Activated T-helper 17 cell treated with anti-CD3 and anti-CD28 coated beads, Interleukin-2, amount 50 U/mL, for 72 hours (primary cell): Measurements from ENCODE around the gene CHRM5. TPM values are rescaled to one million over a fixed set of nuclear protein-coding genes. Genes with fewer than 3 reads are reported as not detected.
"Not testable (repeated sequence)": the region's sequence is repeated elsewhere in the genome, so short reads cannot be mapped to it uniquely, and the experiment has no call there.

ENCODE experiments used
- ATAC-seq: fragments of 150-1000 bp; cut with Tn5 transposase; replicated peaks from 2 replicates; pipeline ENCODE4 v1.10.0; 2021; ENCODE audit warnings: mild to moderate bottlenecking, moderate library complexity
- H3K27ac Mint-ChIP-seq: one replicate; pipeline ENCODE4 v1.8.0; 2022; ENCODE audit warnings: mixed read lengths
- H3K27me3 Mint-ChIP-seq: one replicate; pipeline ENCODE4 v1.8.0; 2022; ENCODE audit warnings: mixed read lengths
- H3K36me3 Mint-ChIP-seq: one replicate; pipeline ENCODE4 v1.8.0; 2022; ENCODE audit warnings: low read depth, mild to moderate bottlenecking, mixed read lengths
- H3K4me1 Mint-ChIP-seq: one replicate; pipeline ENCODE4 v1.8.0; 2022; ENCODE audit warnings: mixed read lengths
- H3K4me3 Mint-ChIP-seq: one replicate; pipeline ENCODE4 v1.8.0; 2022; ENCODE audit warnings: mild to moderate bottlenecking, mixed read lengths
- H3K9me3 Mint-ChIP-seq: one replicate; pipeline ENCODE4 v1.8.0; 2022; ENCODE audit warnings: mixed read lengths
- total RNA-seq, 2 donors: library from RNA; stranded (reverse); gene quantifications; one replicate each; pipeline ENCODE4 v1.2.3, GENCODE V29; 2022

Gene CHRM5
- total RNA-seq, 2 donors from 2014 or later, result not detected

DNA sequence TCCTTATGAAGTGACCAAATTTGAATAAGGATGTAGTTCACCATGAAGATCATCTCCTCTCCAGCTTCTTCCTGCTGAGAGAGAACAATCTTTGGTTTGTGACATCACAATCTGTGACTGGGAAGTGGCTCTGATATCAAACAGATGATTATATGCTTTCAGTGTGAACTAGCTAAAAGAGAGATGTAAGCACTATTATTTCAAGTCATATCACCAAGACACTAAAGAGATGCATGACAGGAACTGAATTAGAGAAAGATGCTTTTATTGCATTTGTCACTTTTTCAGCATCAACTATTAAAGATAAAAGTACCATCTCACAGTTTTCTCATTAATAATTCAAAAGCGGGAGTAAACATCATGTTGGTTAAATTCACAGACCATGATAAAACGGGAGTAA, 3.5 kb downstream of the CHRM5 start:
- Mint-ChIP-seq H3K4me1 (no peaks in the 10 kb centered on the region), H3K27me3 (no peaks in the 10 kb centered on the region), H3K36me3 (no peaks in the 10 kb centered on the region), H3K27ac (no peak overlapping the region), H3K9me3 (no peaks in the 10 kb centered on the region), H3K4me3 (no peak overlapping the region)
- ATAC-seq, result no peak

DNA sequence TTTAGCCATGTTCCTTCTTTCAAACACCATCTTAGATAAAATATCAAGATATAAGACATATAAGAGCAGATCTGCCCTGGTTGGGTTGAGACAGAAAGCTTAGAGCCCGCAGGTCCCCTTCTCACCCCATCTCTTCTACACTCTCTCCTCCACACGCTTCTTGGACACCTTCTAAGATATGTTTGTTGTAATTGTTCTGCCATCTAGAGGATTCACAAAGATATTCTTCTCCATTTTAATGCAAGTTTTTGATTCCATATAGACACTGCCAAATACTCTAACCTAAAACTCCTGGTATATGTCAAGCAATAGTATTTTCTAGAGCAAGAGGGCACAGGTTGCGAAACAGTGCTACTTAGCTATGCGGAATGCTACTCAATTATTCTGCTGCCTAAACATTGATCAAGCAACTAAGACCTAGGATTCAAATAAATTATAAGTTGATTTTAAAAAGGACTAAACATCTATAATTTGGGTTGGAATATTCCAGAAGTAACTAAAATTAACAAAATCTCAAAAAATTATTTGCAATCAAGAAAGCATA, 6.8 kb downstream of the CHRM5 start:
- Mint-ChIP-seq H3K27me3 (no peaks in the 10 kb centered on the region), H3K9me3 (no peaks in the 10 kb centered on the region), H3K36me3 (no peaks in the 10 kb centered on the region), H3K4me3 (no peak overlapping the region), H3K27ac (no peak overlapping the region), H3K4me1 (no peaks in the 10 kb centered on the region)
- ATAC-seq, result no peak

DNA sequence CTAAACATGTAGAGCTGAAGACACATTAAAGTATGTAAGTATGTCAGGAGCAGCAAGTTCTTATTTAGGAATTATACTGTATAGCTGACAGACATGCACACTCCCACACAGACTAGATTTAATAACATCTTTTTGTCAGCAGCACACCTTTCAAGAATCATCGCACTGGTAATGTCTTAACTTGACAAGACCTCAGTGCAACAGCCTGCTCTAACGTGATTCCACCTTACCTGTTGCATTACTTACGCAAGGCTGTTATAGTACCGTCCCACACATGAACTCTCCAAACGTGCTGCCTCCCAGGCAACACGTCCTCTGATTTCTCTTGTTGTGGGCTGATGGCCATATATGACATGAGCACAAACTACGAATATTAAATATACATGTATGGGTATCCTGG, 11.9 kb downstream of the CHRM5 start:
- no peaks in the 10 kb centered on the region for H3K27me3 Mint-ChIP-seq
- no peak overlapping the region for H3K4me3 Mint-ChIP-seq
- ATAC-seq, result no peak
- H3K36me3 Mint-ChIP-seq, result no peaks in the 10 kb centered on the region
- H3K4me1 Mint-ChIP-seq, result no peaks in the 10 kb centered on the region
- H3K9me3 Mint-ChIP-seq, result no peaks in the 10 kb centered on the region
- H3K27ac Mint-ChIP-seq, result no peak overlapping the region

DNA sequence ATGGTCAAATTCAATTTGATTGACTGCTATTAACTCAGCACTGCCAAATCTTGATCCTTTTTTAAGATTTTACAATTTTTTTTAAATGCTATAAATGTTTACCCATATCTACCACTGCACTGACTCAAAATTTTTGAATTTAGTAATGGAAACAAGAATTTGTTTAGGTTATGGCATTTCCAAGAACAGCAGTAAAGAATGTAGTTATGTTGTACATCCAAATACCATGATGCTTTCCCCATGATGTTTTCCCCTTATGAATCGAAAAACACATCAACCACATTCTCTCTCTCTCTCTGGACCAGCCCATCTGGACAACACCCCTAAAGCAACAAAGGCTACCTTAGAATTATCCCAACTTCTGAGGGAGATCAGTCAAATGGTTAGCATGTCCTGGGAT, 14.2 kb downstream of the CHRM5 start:
- no peak overlapping the region for H3K27ac Mint-ChIP-seq
- no peak for ATAC-seq
- H3K36me3 Mint-ChIP-seq, result no peaks in the 10 kb centered on the region
- no peak overlapping the region for H3K4me3 Mint-ChIP-seq
- no peaks in the 10 kb centered on the region for H3K27me3 Mint-ChIP-seq
- no peaks in the 10 kb centered on the region for H3K4me1 Mint-ChIP-seq
- no peaks in the 10 kb centered on the region for H3K9me3 Mint-ChIP-seq

DNA sequence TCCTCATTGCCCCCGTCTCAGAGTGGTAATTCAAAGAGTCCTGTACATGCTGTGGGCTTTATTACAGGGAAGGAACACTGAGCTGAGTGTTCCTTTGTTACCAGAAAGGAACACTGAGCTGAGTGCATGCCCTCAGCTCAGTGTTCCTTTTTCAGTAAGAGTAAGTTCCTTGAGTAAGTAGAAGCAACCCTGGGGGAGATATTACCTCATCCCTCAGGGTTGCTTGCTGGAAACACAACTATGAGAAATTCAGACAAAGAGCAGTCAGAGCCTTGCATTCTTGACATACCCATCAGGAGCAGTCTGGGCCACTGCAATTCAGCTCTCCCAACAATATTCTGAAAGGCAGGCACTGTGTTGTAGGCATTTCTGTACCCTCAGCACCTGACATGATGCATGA, 17.0 kb downstream of the CHRM5 start:
- no peaks in the 10 kb centered on the region for H3K36me3 Mint-ChIP-seq
- no peaks in the 10 kb centered on the region for H3K4me1 Mint-ChIP-seq
- no peak overlapping the region for H3K27ac Mint-ChIP-seq
- no peak overlapping the region for H3K4me3 Mint-ChIP-seq
- no peak for ATAC-seq
- no peaks in the 10 kb centered on the region for H3K27me3 Mint-ChIP-seq
- no peaks in the 10 kb centered on the region for H3K9me3 Mint-ChIP-seq

DNA sequence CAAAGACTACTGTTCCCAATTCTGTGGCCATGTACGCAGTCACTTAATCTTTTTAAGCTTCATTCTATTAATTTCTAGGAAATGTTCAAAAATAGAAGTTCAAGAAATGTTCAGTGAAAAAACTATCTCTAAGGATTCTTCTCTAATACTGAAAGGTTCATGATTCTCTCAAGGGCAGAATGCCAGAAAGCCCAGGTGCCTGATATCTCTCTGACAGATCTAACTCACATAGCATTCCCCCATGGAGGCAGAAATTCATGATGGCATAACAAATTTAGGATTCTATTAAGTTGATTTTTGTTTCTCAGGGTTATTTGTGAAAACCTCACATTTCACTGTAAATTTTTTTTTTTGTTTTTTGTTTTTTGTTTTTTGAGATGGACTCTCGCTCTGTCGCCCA, 17.5 kb downstream of the CHRM5 start:
- H3K36me3 Mint-ChIP-seq, result no peaks in the 10 kb centered on the region

DNA sequence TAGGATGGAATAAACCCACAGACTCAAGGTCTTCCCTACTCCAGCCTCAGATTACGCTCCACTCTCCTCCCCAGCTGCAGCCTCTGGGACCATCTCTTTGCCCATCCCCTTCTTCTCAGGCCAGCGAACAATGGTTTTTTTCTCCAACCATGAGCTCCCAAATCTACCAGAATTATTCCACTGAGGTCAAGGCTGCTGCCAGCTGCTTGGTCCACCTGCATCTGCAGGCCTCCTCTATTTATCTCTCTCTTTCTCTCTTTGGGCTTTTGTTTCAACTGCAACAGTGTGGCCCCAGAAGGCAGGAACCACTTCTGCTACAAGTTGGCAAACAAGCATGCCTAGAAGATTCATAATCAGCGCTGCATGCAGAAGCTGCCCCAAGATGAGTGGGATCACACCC, 19.1 kb downstream of the CHRM5 start:
- Mint-ChIP-seq H3K27ac (no peak overlapping the region), H3K4me3 (no peak overlapping the region), H3K36me3 (no peaks in the 10 kb centered on the region), H3K4me1 (no peaks in the 10 kb centered on the region), H3K27me3 (no peaks in the 10 kb centered on the region), H3K9me3 (no peaks in the 10 kb centered on the region)
- ATAC-seq, result no peak

More for the DNA sequence above, 17.5 kb downstream of the CHRM5 start:
- no peaks in the 10 kb centered on the region for H3K27me3 Mint-ChIP-seq
- ATAC-seq, result no peak
- H3K9me3 Mint-ChIP-seq, result no peaks in the 10 kb centered on the region
- no peak overlapping the region for H3K27ac Mint-ChIP-seq
- no peak overlapping the region for H3K4me3 Mint-ChIP-seq
- H3K4me1 Mint-ChIP-seq, result no peaks in the 10 kb centered on the region

DNA sequence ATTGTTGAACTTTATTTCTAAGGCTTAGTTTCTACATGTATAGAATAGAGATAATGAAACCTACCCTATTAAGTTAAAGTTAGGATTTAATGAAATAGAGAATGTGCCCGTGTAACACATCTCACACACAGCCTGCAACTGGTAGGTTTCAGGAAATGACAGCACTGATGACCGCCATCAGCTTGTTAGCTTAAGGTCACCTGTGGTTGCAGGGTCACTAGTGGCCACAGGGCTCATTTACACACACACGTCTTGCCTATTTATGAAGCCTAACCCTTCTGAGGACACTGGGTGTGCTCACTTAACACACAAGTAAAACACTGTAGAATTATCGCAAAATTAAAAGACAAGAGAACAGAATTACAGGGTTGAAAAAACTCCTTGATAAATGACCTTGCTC, 20.1 kb downstream of the CHRM5 start:
- Mint-ChIP-seq H3K4me3 (no peak overlapping the region), H3K36me3 (no peaks in the 10 kb centered on the region), H3K4me1 (no peaks in the 10 kb centered on the region), H3K27me3 (no peaks in the 10 kb centered on the region), H3K27ac (no peak overlapping the region), H3K9me3 (no peaks in the 10 kb centered on the region)
- no peak for ATAC-seq

DNA sequence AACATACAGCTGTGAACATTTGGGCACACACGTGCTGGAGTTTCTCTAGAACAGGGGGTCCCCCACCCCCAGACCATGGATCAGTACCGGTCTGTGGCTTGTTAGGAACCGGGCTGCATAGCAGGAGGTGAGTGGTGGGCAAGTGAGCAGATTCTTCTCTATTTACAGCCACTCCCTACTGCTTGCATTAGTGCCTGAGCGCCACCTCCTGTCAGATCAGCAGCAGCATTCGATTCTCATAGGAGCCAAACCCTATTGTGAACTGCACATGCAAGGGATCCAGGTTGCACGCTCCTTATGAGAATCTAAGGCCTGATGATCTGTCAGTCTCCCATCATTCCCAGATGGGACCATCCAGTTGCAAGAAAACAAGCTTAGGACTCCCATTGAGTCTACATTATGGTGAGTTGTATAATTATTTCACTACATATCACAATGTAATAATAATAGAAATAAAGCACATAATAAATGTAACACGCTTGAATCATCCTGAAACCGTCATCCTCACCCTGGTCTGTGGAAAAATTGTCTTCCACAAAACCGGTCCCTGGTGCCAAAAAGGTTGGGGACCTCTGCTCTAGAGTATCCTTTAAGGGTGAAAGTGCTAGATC, 25.8 kb downstream of the CHRM5 start:
- Mint-ChIP-seq H3K27ac (no peak overlapping the region), H3K9me3 (no peaks in the 10 kb centered on the region), H3K36me3 (no peaks in the 10 kb centered on the region), H3K4me3 (no peak overlapping the region), H3K4me1 (no peaks in the 10 kb centered on the region), H3K27me3 (no peaks in the 10 kb centered on the region)
- no peak for ATAC-seq

DNA sequence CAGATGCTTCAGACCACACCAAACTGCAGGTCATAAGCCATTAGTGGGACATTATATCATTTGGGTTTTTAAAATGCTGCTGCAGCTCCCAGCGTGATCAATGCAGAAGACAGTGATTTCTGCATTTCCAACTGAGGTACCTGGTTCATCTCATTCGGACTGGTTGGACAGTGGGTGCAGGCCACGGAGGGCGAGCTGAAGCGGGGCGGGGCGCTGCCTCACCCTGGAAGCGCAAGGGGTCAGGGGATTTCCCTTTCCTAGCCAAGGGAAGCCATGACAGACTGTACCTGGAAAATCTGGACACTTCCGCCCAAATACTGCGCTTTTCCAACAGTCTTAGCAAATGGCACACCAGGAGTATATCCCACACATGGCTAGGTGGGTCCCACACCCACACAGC, 27.4 kb downstream of the CHRM5 start:
- not testable (repeated sequence) for H3K27me3 Mint-ChIP-seq, H3K4me3 Mint-ChIP-seq, H3K4me1 Mint-ChIP-seq, H3K36me3 Mint-ChIP-seq, ATAC-seq, H3K9me3 Mint-ChIP-seq, H3K27ac Mint-ChIP-seq

DNA sequence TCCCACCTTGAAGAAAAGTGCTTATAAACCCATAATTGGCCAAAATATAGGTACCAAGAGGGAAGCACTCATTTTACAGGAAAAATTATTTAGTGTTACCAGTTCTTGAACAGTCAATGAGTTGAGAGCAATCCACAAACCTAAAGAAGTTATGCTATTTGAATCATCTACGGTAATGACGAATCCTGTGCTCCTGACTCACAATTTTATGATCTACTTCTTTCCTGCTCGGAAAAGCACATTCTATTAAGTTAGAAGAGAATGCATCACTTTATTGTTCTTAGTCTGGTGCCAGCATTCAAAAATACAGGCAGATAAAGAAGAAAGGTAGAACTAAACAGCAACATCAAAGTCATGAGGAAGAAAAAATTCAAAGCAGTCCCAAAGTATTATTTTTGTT, 33.2 kb downstream of the CHRM5 start:
- no peaks in the 10 kb centered on the region for H3K9me3 Mint-ChIP-seq
- no peak overlapping the region for H3K4me3 Mint-ChIP-seq
- no peak for ATAC-seq
- no peak overlapping the region for H3K27ac Mint-ChIP-seq
- peaks cover 14% of the 10 kb centered on the region for H3K36me3 Mint-ChIP-seq
- H3K4me1 Mint-ChIP-seq, result no peaks in the 10 kb centered on the region
- no peaks in the 10 kb centered on the region for H3K27me3 Mint-ChIP-seq

DNA sequence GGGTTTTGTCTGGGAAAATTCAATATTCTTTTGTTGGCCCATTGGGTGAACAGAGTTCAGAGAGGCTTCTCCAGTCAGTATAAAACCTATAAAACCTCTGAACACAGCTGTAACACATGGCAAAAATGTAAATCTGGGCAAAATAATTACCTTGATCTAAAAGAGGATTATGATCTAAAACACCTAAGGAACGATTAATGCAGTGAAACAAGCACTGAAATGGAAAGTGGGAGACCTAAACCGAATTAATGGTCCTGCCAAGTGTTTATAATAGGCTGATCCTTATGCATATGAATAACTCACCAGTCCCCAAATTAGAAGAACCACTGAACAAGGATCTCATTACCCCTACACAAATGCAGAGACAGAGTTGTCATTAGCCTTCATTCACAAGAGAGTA, 38.1 kb downstream of the CHRM5 start:
- H3K4me3 Mint-ChIP-seq, result no peak overlapping the region
- no peak overlapping the region for H3K27ac Mint-ChIP-seq
- H3K4me1 Mint-ChIP-seq, result no peaks in the 10 kb centered on the region
- ATAC-seq, result no peak
- H3K9me3 Mint-ChIP-seq, result no peaks in the 10 kb centered on the region
- no peaks in the 10 kb centered on the region for H3K27me3 Mint-ChIP-seq
- H3K36me3 Mint-ChIP-seq, result peaks cover 12% of the 10 kb centered on the region

DNA sequence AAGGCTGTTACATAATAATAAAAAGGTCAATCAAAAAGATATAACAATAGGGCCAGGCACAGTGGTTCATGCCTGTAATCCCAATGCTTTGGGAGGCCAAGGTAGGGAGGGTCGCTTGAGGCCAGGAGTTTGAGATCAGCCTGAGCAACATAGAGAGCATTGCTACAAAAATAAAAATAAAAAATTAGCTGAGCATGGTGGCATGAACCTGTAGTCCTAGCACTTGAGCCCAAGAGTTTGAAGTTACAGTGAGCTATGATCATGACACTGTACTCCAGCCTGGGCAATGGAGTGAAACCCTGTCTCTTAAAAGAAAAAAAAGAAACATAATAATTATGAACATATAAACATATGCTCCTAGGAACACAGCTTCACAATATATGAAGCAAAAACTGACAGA, 41.4 kb downstream of the CHRM5 start:
- Mint-ChIP-seq H3K27me3 (no peaks in the 10 kb centered on the region), H3K4me3 (no peak overlapping the region), H3K4me1 (no peaks in the 10 kb centered on the region)

DNA sequence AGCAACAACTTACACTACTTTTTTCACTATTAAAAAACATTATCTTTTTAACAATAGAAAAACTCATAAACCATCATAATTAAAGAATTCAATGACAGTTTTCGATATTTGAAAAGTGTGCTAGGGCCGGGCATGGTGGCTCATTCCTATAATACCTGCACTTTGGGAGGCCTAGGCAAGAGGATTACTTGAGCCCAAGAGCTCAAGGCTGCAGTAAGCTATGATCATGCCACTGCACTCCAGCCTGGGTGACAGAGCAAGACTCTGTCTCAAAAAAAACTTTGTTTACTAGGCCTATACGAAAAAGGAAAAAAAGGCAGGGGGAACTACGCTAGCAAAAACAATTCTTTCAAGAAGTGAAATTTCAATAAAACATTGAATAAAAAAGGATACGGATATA, 42.6 kb downstream of the CHRM5 start:
- Mint-ChIP-seq H3K4me1 (no peaks in the 10 kb centered on the region), H3K27me3 (no peaks in the 10 kb centered on the region), H3K27ac (no peak overlapping the region), H3K36me3 (no peaks in the 10 kb centered on the region), H3K4me3 (no peak overlapping the region), H3K9me3 (no peaks in the 10 kb centered on the region)
- ATAC-seq, result no peak

More for the DNA sequence above, 41.4 kb downstream of the CHRM5 start:
- no peak overlapping the region for H3K27ac Mint-ChIP-seq
- no peaks in the 10 kb centered on the region for H3K36me3 Mint-ChIP-seq
- ATAC-seq, result no peak
- H3K9me3 Mint-ChIP-seq, result no peaks in the 10 kb centered on the region

DNA sequence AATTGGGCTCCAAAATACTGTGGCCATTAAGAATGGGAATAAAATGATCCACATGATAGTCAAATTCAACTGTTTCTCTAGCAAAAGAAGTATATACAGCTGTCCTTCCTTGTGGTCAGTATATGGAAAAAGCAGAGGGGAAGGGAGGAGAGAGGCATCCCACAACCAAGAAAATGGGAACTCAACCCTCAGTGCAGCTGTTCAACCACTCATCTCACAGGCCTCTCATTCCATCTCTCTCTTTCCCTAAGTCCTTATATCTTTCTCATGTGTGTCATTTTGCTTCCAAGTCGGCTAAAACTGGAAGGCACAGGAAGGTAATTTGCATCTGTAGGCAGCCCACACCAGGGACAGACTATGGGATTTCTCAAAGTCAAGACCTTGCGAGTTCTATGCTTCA, 43.2 kb downstream of the CHRM5 start:
- Mint-ChIP-seq H3K36me3 (no peaks in the 10 kb centered on the region), H3K27ac (no peak overlapping the region), H3K9me3 (no peaks in the 10 kb centered on the region), H3K4me1 (no peaks in the 10 kb centered on the region), H3K4me3 (no peak overlapping the region), H3K27me3 (no peaks in the 10 kb centered on the region)
- no peak for ATAC-seq

DNA sequence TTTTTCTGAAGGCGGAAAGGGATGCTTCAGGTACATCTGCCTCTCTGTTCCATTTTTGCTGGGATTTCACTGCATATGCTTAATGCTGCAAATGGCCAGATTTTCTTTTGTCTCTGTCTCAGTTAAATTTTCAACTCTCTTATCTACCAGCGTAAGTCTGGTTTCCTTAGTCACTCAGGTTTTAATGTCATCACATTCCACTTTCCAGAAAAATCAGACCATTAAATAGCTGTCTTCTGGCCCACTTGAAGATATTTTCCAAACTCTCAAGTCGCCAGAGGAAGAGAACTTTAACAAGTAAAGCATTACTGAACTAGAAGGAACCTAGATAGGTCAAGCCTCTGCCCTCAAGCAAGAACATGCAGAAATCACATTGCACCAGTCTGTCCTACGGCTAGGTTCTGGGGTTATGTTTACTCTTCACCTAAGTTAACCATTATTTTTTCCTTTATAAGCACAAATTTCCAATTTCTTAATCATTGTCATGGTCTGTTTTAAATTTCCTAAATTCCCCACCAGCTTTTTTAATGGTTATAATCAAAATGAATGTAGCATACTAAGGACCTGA, 44.2 kb downstream of the CHRM5 start:
- ATAC-seq, result no peak
- no peaks in the 10 kb centered on the region for H3K36me3 Mint-ChIP-seq

More for the DNA sequence above, 44.2 kb downstream of the CHRM5 start:
- Mint-ChIP-seq H3K4me1 (no peaks in the 10 kb centered on the region), H3K27ac (no peak overlapping the region), H3K27me3 (no peaks in the 10 kb centered on the region), H3K9me3 (no peaks in the 10 kb centered on the region), H3K4me3 (no peak overlapping the region)
